Fibroblast of villous mesenchyme (primary cell): ENCODE results near the gene PCA3. TPM values are rescaled to one million over a fixed set of nuclear protein-coding genes. Genes with fewer than 3 reads are reported as not detected.
A peak's percentile ranks its signal among the peaks of the same experiment; 100 is the strongest.

Experiments used
- DNase-seq: peaks from one replicate; pipeline ENCODE4 v3.0.0-alpha.2; 2010; ENCODE audit warnings: low read depth
- H3K4me3 ChIP-seq: 2 replicates; pipeline ENCODE4 v1.5.1; 2011; ENCODE audit warnings: low read depth, mild to moderate bottlenecking, low read length
- CTCF ChIP-seq: IDR thresholded peaks from 2 replicates; pipeline ENCODE4 v1.5.1; 2012; ENCODE audit warnings: low read depth, mild to moderate bottlenecking, low read length; ENCODE audit not compliant: insufficient read depth
- total RNA-seq: library from RNA; depleted of rRNA; stranded (reverse); fragments of >200 nt; gene quantifications from 2 replicates; pipeline ENCODE4 v1.2.3, GENCODE V29; 2012

The PCA3 gene
- total RNA-seq, 1 donor = not detected

- DNase-seq = no peak
- no peak for TF ChIP-seq CTCF
- no peak overlapping the region for H3K4me3 ChIP-seq
Measured at GRCh38 chr9:76751001-76751400, 13.2 kb upstream of the PCA3 start.

GRCh38 chr9:76756268-76756640 lies 8.0 kb upstream of the PCA3 start:
- TF ChIP-seq CTCF = peak; percentile 28
- no peak overlapping the region for H3K4me3 ChIP-seq
- DNase-seq = peak; percentile 20

GRCh38 chr9:76756941-76757673 lies 7.1 kb upstream of the PCA3 start:
- DNase-seq = no peak
- TF ChIP-seq CTCF = no peak
- no peak overlapping the region for H3K4me3 ChIP-seq

- TF ChIP-seq CTCF = no peak
- H3K4me3 ChIP-seq = no peak overlapping the region
- no peak for DNase-seq
Measured at GRCh38 chr9:76758476-76758875, 5.8 kb upstream of the PCA3 start.

- no peak for TF ChIP-seq CTCF
- no peak for DNase-seq
- H3K4me3 ChIP-seq = no peak overlapping the region
Measured at GRCh38 chr9:76759732-76760131, 4.5 kb upstream of the PCA3 start.

GRCh38 chr9:76761448-76761847 lies 2.8 kb upstream of the PCA3 start:
- peak; percentile 36 for TF ChIP-seq CTCF
- DNase-seq = peak; percentile 8
- no peak overlapping the region for H3K4me3 ChIP-seq

GRCh38 chr9:76766126-76766525 lies 1.9 kb downstream of the PCA3 start:
- H3K4me3 ChIP-seq = no peak overlapping the region
- no peak for DNase-seq
- TF ChIP-seq CTCF = no peak
